Measurements from ENCODE around the gene NEURL1B. TPM values are rescaled to one million over a fixed set of nuclear protein-coding genes. Genes with fewer than 3 reads are reported as not detected.
A peak's percentile ranks its signal among the peaks of the same experiment; 100 is the strongest.

The NEURL1B gene
- total RNA-seq, 1 donor from 2014 or later, result 6.1 TPM

- no peak overlapping the region for H3K27ac Mint-ChIP-seq (ENCODE audit: unreplicated experiment)
- no peaks in the 10 kb centered on the region for H3K9me3 Mint-ChIP-seq
- DNase-seq (ENCODE audit: low read depth, low spot score), result no peak
- peaks cover 51% of the 10 kb centered on the region for H3K4me1 Mint-ChIP-seq
- TF ChIP-seq CTCF (conservative IDR thresholded peaks at IDR 0.05), result no peak
- no peaks in the 10 kb centered on the region for H3K27me3 Mint-ChIP-seq (ENCODE audit: low read depth)
- no peaks in the 10 kb centered on the region for H3K36me3 Mint-ChIP-seq (ENCODE audit: low read depth)
- no peak overlapping the region for H3K4me3 Mint-ChIP-seq
These were observed 16.7 kb upstream of the NEURL1B start for GRCh38 chr5:172624083-172624995.

- DNase-seq (ENCODE audit: low read depth, low spot score), result no peak
- no peaks in the 10 kb centered on the region for H3K36me3 Mint-ChIP-seq (ENCODE audit: low read depth)
- H3K4me1 Mint-ChIP-seq, result peaks cover 45% of the 10 kb centered on the region
- H3K4me3 Mint-ChIP-seq, result no peak overlapping the region
- TF ChIP-seq CTCF (conservative IDR thresholded peaks at IDR 0.05), result no peak
- H3K27me3 Mint-ChIP-seq (ENCODE audit: low read depth), result no peaks in the 10 kb centered on the region
- H3K9me3 Mint-ChIP-seq, result no peaks in the 10 kb centered on the region
- H3K27ac Mint-ChIP-seq (ENCODE audit: unreplicated experiment), result no peak overlapping the region
These were observed 15.8 kb upstream of the NEURL1B start for GRCh38 chr5:172624996-172625964.

- no peaks in the 10 kb centered on the region for H3K36me3 Mint-ChIP-seq (ENCODE audit: low read depth)
- peak overlapping the region; percentile 57 for H3K27ac Mint-ChIP-seq (ENCODE audit: unreplicated experiment)
- H3K9me3 Mint-ChIP-seq, result no peaks in the 10 kb centered on the region
- H3K4me3 Mint-ChIP-seq, result no peak overlapping the region
- TF ChIP-seq CTCF (conservative IDR thresholded peaks at IDR 0.05), result no peak
- no peak for DNase-seq (ENCODE audit: low read depth, low spot score)
- peaks cover 37% of the 10 kb centered on the region for H3K4me1 Mint-ChIP-seq
- no peaks in the 10 kb centered on the region for H3K27me3 Mint-ChIP-seq (ENCODE audit: low read depth)
These were observed 15.0 kb upstream of the NEURL1B start for GRCh38 chr5:172626031-172626581.

GRCh38 chr5:172630082-172630481 is 11.0 kb upstream of the NEURL1B start:
- H3K27me3 Mint-ChIP-seq (ENCODE audit: low read depth), result no peaks in the 10 kb centered on the region
- no peak overlapping the region for H3K4me3 Mint-ChIP-seq
- TF ChIP-seq CTCF (conservative IDR thresholded peaks at IDR 0.05), result no peak
- H3K36me3 Mint-ChIP-seq (ENCODE audit: low read depth), result no peaks in the 10 kb centered on the region
- peaks cover 24% of the 10 kb centered on the region for H3K4me1 Mint-ChIP-seq
- H3K9me3 Mint-ChIP-seq, result no peaks in the 10 kb centered on the region
- DNase-seq (ENCODE audit: low read depth, low spot score), result no peak
- no peak overlapping the region for H3K27ac Mint-ChIP-seq (ENCODE audit: unreplicated experiment)

- Mint-ChIP-seq H3K27me3 (ENCODE audit: low read depth) (no peaks in the 10 kb centered on the region), H3K27ac (ENCODE audit: unreplicated experiment) (no peak overlapping the region), H3K4me1 (peaks cover 21% of the 10 kb centered on the region), H3K36me3 (ENCODE audit: low read depth) (no peaks in the 10 kb centered on the region), H3K9me3 (no peaks in the 10 kb centered on the region), H3K4me3 (no peak overlapping the region)
- no peak for DNase-seq (ENCODE audit: low read depth, low spot score)
- TF ChIP-seq CTCF (conservative IDR thresholded peaks at IDR 0.05), result no peak
These were observed 10.6 kb upstream of the NEURL1B start for GRCh38 chr5:172630482-172630881.
